Spleen (tissue), 11 donors: Measurements from ENCODE around the gene TIA1. TPM values are rescaled to one million over a fixed set of nuclear protein-coding genes. Genes with fewer than 3 reads are reported as not detected.

Experiments
- DNase-seq: peaks from one replicate; pipeline ENCODE4 v3.0.0-alpha.2; 2020
- H3K27ac ChIP-seq, 8 donors: fragments of 200-600 bp; sonication (generic) in 7 of 8; 1 replicate in 4 of 8; 2 replicates in 4 of 8; pipeline versions ENCODE4 v1.5.0 to v1.8.0; 2016 to 2021; ENCODE audit warnings: inconsistent platforms in 4 of 8, mild to moderate bottlenecking in 4 of 8, moderate library complexity in 1 of 8
- H3K27me3 ChIP-seq, 7 donors: fragments of 200-600 bp; sonication (generic) in 6 of 7; replicated peaks in 1 of 7; 1 replicate in 4 of 7; 2 replicates in 3 of 7; pipeline versions ENCODE4 v1.5.0 to v1.8.0; 2016 to 2021; ENCODE audit warnings: inconsistent platforms in 3 of 7, mild to moderate bottlenecking in 1 of 7
- H3K36me3 ChIP-seq, 6 donors: fragments of 200-600 bp; sonication (generic) in 5 of 6; 1 replicate in 4 of 6; 2 replicates in 2 of 6; pipeline versions ENCODE4 v1.5.0 to v1.8.0; 2016 to 2021; ENCODE audit warnings: inconsistent platforms in 2 of 6
- H3K4me1 ChIP-seq, 6 donors: fragments of 200-600 bp; sonication (generic) in 5 of 6; 1 replicate in 3 of 6; 2 replicates in 3 of 6; pipeline versions ENCODE4 v1.5.0 to v1.8.0; 2016 to 2021; ENCODE audit warnings: inconsistent platforms in 3 of 6
- H3K4me3 ChIP-seq, 8 donors: fragments of 200-600 bp; sonication (generic) in 7 of 8; 1 replicate in 4 of 8; 2 replicates in 4 of 8; pipeline versions ENCODE4 v1.5.0 to v1.8.0; 2016 to 2021; ENCODE audit warnings: inconsistent platforms in 4 of 8, mild to moderate bottlenecking in 4 of 8, moderate library complexity in 2 of 8
- H3K9me3 ChIP-seq, 8 donors: fragments of 200-600 bp; sonication (generic) in 7 of 8; 1 replicate in 4 of 8; 2 replicates in 4 of 8; pipeline versions ENCODE4 v1.5.0 to v1.8.0; 2016 to 2021; ENCODE audit warnings: inconsistent platforms in 4 of 8
- CTCF ChIP-seq, 11 experiments: fragments of 200-600 bp in 7 of 11; fragments of 450-650 bp in 4 of 11; sonication (generic) in 4 of 11; IDR thresholded peaks in 8 of 11; conservative IDR thresholded peaks in 3 of 11; 1 replicate in 7 of 11; 2 replicates in 4 of 11; pipeline versions ENCODE4 v1.4.0 to v1.8.0; 2016 to 2021; ENCODE audit warnings: antibody characterized with exemption in 11 of 11, inconsistent platforms in 4 of 11, mild to moderate bottlenecking in 1 of 11
- POLR2A ChIP-seq, 3 donors: fragments of 450-650 bp; IDR thresholded peaks; one replicate each; pipeline ENCODE4 v1.5.1; 2017; ENCODE audit warnings: antibody characterized with exemption in 3 of 3, mild to moderate bottlenecking in 1 of 3
- POLR2AphosphoS5 ChIP-seq, 3 donors: sonication (generic); formaldehyde crosslinking; IDR thresholded peaks; one replicate each; pipeline ENCODE4 v1.5.1; 2017; ENCODE audit warnings: antibody characterized with exemption in 3 of 3
- WGBS, 5 donors: extraction: QIAGEN DNeasy Blood & Tissue Kit in 3 of 5; methylation state at CpG; one replicate each; pipeline versions ENCODE4 v1.1.5 to v1.1.7; 2013 to 2018; 5-methylcytosine and 5-hydroxymethylcytosine counted together
- intact Hi-C: fragments of 100-400 bp; cut with DNase I; formaldehyde crosslinking; loops from one replicate; pipeline ENCODE4 v1.15.0; 2023; ENCODE audit warnings: low total_unique reads
- polyA plus RNA-seq, 3 donors: library from polyadenylated mRNA; stranded (reverse); fragments of 200-250 nt; gene quantifications; one replicate each; pipeline ENCODE4 v1.2.1, GENCODE V29; 2013
- total RNA-seq, 7 donors: library from RNA; depleted of rRNA in 3 of 7; stranded (reverse); fragments of >200 nt in 3 of 7; fragmentation: NEBNext Ultra II Directional in 4 of 7; extraction: Animal tissue kit (Norgen Biotek cat#: 25700) in 4 of 7; gene quantifications; one replicate each; pipeline versions ENCODE4 v1.1.0 to v1.2.1, GENCODE V29; 2016 to 2021
- donor health status: healthy with polysubstance abuse.
- donor health status: DM: no; HTN: no; CAD: no; lungs with moderate emphysema.
- donor health status: DM: no; HTN: no; CAD: no.
- donor health status: Bipolar disorder and iron deficiency.
- donor health status: healthy.
- donor health status: DM: no; HTN: no; CAD: no.
- donor health status: DM: yes; HTN: yes; CAD: no.

The TIA1 gene
- total and polyA plus RNA-seq, 10 donors = 72.5 to 175 (median 124) TPM

- H3K27me3 ChIP-seq = no peaks in the 10 kb centered on the region
- H3K4me1 ChIP-seq = peaks cover 3 to 58% (median 25%) of the 10 kb centered on the region in 6 donors
- H3K4me3 ChIP-seq = peak overlapping the region; percentile 83 to 98 (median 96)
- H3K27ac ChIP-seq = peak overlapping the region; percentile 70 to 92 (median 88)
- DNase-seq = peak; percentile 84
- intact Hi-C loops = no loop called here
- peaks cover 0 to 41% (median 11%) of the 10 kb centered on the region in 6 donors for H3K36me3 ChIP-seq
- H3K9me3 ChIP-seq = no peaks in the 10 kb centered on the region
- 13 to 19% (median 16%) methylated on average over 12 of the region's 12 CpGs for WGBS, 5 donors
- TF ChIP-seq CTCF (IDR thresholded peaks at IDR 0.05 in 8 of 11, conservative IDR thresholded peaks at IDR 0.05 in 3 of 11) (no peak), POLR2AphosphoS5 (IDR thresholded peaks at IDR 0.05) (no peak), POLR2A (IDR thresholded peaks at IDR 0.05) (no peak)
Measured at GRCh38 chr2:70258532-70258875, 10.1 kb upstream of the TIA1 start.

GRCh38 chr2:70255637-70256314 lies 7.3 kb upstream of the TIA1 start:
- H3K4me1 ChIP-seq = peaks cover 3 to 37% (median 22%) of the 10 kb centered on the region in 6 donors
- H3K4me3 ChIP-seq = no peak overlapping the region
- 92 to 97% (median 95%) methylated on average over 8 of the region's 8 CpGs for WGBS, 5 donors
- DNase-seq = no peak
- H3K9me3 ChIP-seq = no peaks in the 10 kb centered on the region
- H3K27ac ChIP-seq = no peak overlapping the region
- TF ChIP-seq CTCF (IDR thresholded peaks at IDR 0.05 in 8 of 11, conservative IDR thresholded peaks at IDR 0.05 in 3 of 11) = no peak
- no peak for TF ChIP-seq POLR2AphosphoS5 (IDR thresholded peaks at IDR 0.05)
- no peak for TF ChIP-seq POLR2A (IDR thresholded peaks at IDR 0.05)
- H3K36me3 ChIP-seq = peaks cover 0 to 15% (median 4%) of the 10 kb centered on the region in 6 donors
- no peaks in the 10 kb centered on the region for H3K27me3 ChIP-seq
- intact Hi-C loops = no loop called here

- 86 to 93% (median 90%) methylated on average over 16 of the region's 16 CpGs for WGBS, 5 donors
- no peak overlapping the region for H3K4me3 ChIP-seq
- intact Hi-C loops = no loop called here
Measured at GRCh38 chr2:70250434-70250833, 2.0 kb upstream of the TIA1 start.

More at GRCh38 chr2:70250434-70250833, 2.0 kb upstream of the TIA1 start:
- TF ChIP-seq CTCF (IDR thresholded peaks at IDR 0.05 in 8 of 11, conservative IDR thresholded peaks at IDR 0.05 in 3 of 11) (no peak), POLR2A (IDR thresholded peaks at IDR 0.05) (no peak), POLR2AphosphoS5 (IDR thresholded peaks at IDR 0.05) (no peak)
- Histone ChIP-seq H3K36me3 (no peaks in the 10 kb centered on the region), H3K9me3 (no peaks in the 10 kb centered on the region), H3K27me3 (no peaks in the 10 kb centered on the region), H3K27ac (no peak overlapping the region), H3K4me1 (peaks cover 13 to 30% (median 25%) of the 10 kb centered on the region in 6 donors)
- no peak for DNase-seq
